ENCODE data around the gene ZKSCAN5.
"Not testable (repeated sequence)": the region's sequence is repeated elsewhere in the genome, so short reads cannot be mapped to it uniquely, and the experiment has no call there.

Gene ZKSCAN5

GRCh38 chr7:99562832-99563231, 58.4 kb downstream of the ZKSCAN5 start:
- DNase-seq (ENCODE audit: low spot score): no peak
- in situ Hi-C loops (cut with MboI; ENCODE audit: low pct_unique_long_range_greater_than_20kb, low sequenced_read_pairs, unreplicated experiment): no loop called here
- TF ChIP-seq CTCF (IDR thresholded peaks at IDR 0.05; ENCODE audit: extremely low read depth, insufficient read depth, missing control alignments): no peak

GRCh38 chr7:99563650-99564049, 59.2 kb downstream of the ZKSCAN5 start:
- in situ Hi-C loops (cut with MboI; ENCODE audit: low pct_unique_long_range_greater_than_20kb, low sequenced_read_pairs, unreplicated experiment): no loop called here
- DNase-seq (ENCODE audit: low spot score): no peak
- TF ChIP-seq CTCF (IDR thresholded peaks at IDR 0.05; ENCODE audit: extremely low read depth, insufficient read depth, missing control alignments): no peak

- DNase-seq (ENCODE audit: low spot score); in situ Hi-C loops (cut with MboI; ENCODE audit: low pct_unique_long_range_greater_than_20kb, low sequenced_read_pairs, unreplicated experiment): not testable (repeated sequence)
Measured at GRCh38 chr7:99568770-99569169, 64.3 kb downstream of the ZKSCAN5 start.

- no peak for TF ChIP-seq CTCF (IDR thresholded peaks at IDR 0.05; ENCODE audit: extremely low read depth, insufficient read depth, missing control alignments)
- in situ Hi-C loops (cut with MboI; ENCODE audit: low pct_unique_long_range_greater_than_20kb, low sequenced_read_pairs, unreplicated experiment): no loop called here
- no peak for DNase-seq (ENCODE audit: low spot score)
Measured at GRCh38 chr7:99571768-99572167, 67.3 kb downstream of the ZKSCAN5 start.

GRCh38 chr7:99573257-99573656, 68.8 kb downstream of the ZKSCAN5 start:
- TF ChIP-seq CTCF (IDR thresholded peaks at IDR 0.05; ENCODE audit: extremely low read depth, insufficient read depth, missing control alignments): no peak
- DNase-seq (ENCODE audit: low spot score): no peak
- in situ Hi-C loops (cut with MboI; ENCODE audit: low pct_unique_long_range_greater_than_20kb, low sequenced_read_pairs, unreplicated experiment): no loop called here

- no peak for TF ChIP-seq CTCF (IDR thresholded peaks at IDR 0.05; ENCODE audit: extremely low read depth, insufficient read depth, missing control alignments)
- no peak for DNase-seq (ENCODE audit: low spot score)
- in situ Hi-C loops (cut with MboI; ENCODE audit: low pct_unique_long_range_greater_than_20kb, low sequenced_read_pairs, unreplicated experiment): no loop called here
Measured at GRCh38 chr7:99576251-99576650, 71.8 kb downstream of the ZKSCAN5 start.

GRCh38 chr7:99579281-99579955, 75.0 kb downstream of the ZKSCAN5 start:
- in situ Hi-C loops (cut with MboI; ENCODE audit: low pct_unique_long_range_greater_than_20kb, low sequenced_read_pairs, unreplicated experiment): no loop called here
- DNase-seq (ENCODE audit: low spot score): no peak
- TF ChIP-seq CTCF (IDR thresholded peaks at IDR 0.05; ENCODE audit: extremely low read depth, insufficient read depth, missing control alignments): no peak
